Small intestine (tissue), 7 donors: ENCODE data around the gene LPCAT2. TPM values are rescaled to one million over a fixed set of nuclear protein-coding genes. Genes with fewer than 3 reads are reported as not detected.

Experiments
- DNase-seq, 2 donors: peaks; one replicate each; pipeline versions ENCODE4 v3.0.0 to v3.0.0-alpha.2; 2013
- FAIRE-seq: peaks from 2 replicates; lab custom pipeline; 2012; peaks lifted over from hg19 to GRCh38; lab: Jason Lieb, UNC
- H3K27ac ChIP-seq, 3 donors: one replicate each; pipeline ENCODE4 v1.5.1; 2013; ENCODE audit warnings: low read length in 2 of 3, mild to moderate bottlenecking in 2 of 3, control low read depth in 1 of 3, inconsistent platforms in 1 of 3, low read depth in 1 of 3, moderate library complexity in 1 of 3
- H3K27me3 ChIP-seq, 3 donors: one replicate each; pipeline ENCODE4 v1.6.1; 2013; ENCODE audit warnings: low read length in 3 of 3, inconsistent platforms in 1 of 3; ENCODE audit not compliant: control insufficient read depth in 3 of 3, insufficient read depth in 3 of 3
- H3K36me3 ChIP-seq, 3 donors: one replicate each; pipeline ENCODE4 v1.6.1; 2013; ENCODE audit warnings: low read length in 3 of 3, inconsistent platforms in 1 of 3, low read depth in 1 of 3, mild to moderate bottlenecking in 1 of 3, moderate library complexity in 1 of 3; ENCODE audit not compliant: control insufficient read depth in 3 of 3, insufficient read depth in 2 of 3
- H3K4me1 ChIP-seq, 3 donors: one replicate each; pipeline ENCODE4 v1.6.1; 2013; ENCODE audit warnings: low read length in 2 of 3, inconsistent platforms in 1 of 3, low read depth in 1 of 3, mild to moderate bottlenecking in 1 of 3, moderate library complexity in 1 of 3; ENCODE audit not compliant: control insufficient read depth in 3 of 3, insufficient read depth in 2 of 3
- H3K4me3 ChIP-seq, 3 donors: one replicate each; pipeline ENCODE4 v1.5.1; 2013; ENCODE audit warnings: low read length in 3 of 3, control low read depth in 1 of 3, inconsistent platforms in 1 of 3, low read depth in 1 of 3, mild to moderate bottlenecking in 1 of 3, moderate library complexity in 1 of 3
- H3K9me3 ChIP-seq, 2 donors: one replicate each; pipeline ENCODE4 v1.6.1; 2013; ENCODE audit warnings: low read depth in 1 of 2, low read length in 1 of 2; ENCODE audit not compliant: control insufficient read depth in 2 of 2, insufficient read depth in 1 of 2
- WGBS, 3 donors: extraction: QIAGEN DNeasy Blood & Tissue Kit; methylation state at CpG; one replicate each; pipeline ENCODE4 v1.1.7; 2013; 5-methylcytosine and 5-hydroxymethylcytosine counted together
- polyA plus RNA-seq, 4 donors: library from polyadenylated mRNA; stranded (reverse) in 3 of 4; unstranded in 1 of 4; fragments of 200-250 nt in 3 of 4; fragments of 120-200 nt in 1 of 4; gene quantifications; one replicate each; pipeline versions ENCODE4 v1.2.1 to v1.2.3, GENCODE V29; 2013
- donor health status: healthy with polysubstance abuse.
- donor health status: control.
- donor health status: control.
- donor health status: Bipolar disorder and iron deficiency.
- donor health status: healthy.

The LPCAT2 gene
- polyA plus RNA-seq, 4 donors: 1.3 to 8.6 (median 4.9) TPM

GRCh38 chr16:55468352-55468990 lies 40.4 kb upstream of the LPCAT2 start:
- no peak for FAIRE-seq
- H3K9me3 ChIP-seq: no peaks in the 10 kb centered on the region

GRCh38 chr16:55469821-55470532 lies 38.9 kb upstream of the LPCAT2 start:
- WGBS, 3 donors: 80 to 87% (median 84%) methylated on average over 9 of the region's 9 CpGs
- Histone ChIP-seq H3K4me3 (no peak overlapping the region), H3K36me3 (no peaks in the 10 kb centered on the region), H3K9me3 (no peaks in the 10 kb centered on the region), H3K27ac (no peak overlapping the region), H3K4me1 (no peaks in the 10 kb centered on the region), H3K27me3 (no peaks in the 10 kb centered on the region)
- DNase-seq (no peak), FAIRE-seq (no peak)

More at GRCh38 chr16:55468352-55468990, 40.4 kb upstream of the LPCAT2 start:
- no peak for DNase-seq
- 73 to 78% (median 78%) methylated on average over 7 of the region's 7 CpGs for WGBS, 3 donors
- Histone ChIP-seq H3K4me1 (no peaks in the 10 kb centered on the region), H3K4me3 (no peak overlapping the region), H3K27me3 (no peaks in the 10 kb centered on the region), H3K36me3 (no peaks in the 10 kb centered on the region), H3K27ac (no peak overlapping the region)

GRCh38 chr16:55470533-55471371 lies 38.1 kb upstream of the LPCAT2 start:
- Histone ChIP-seq H3K9me3 (no peaks in the 10 kb centered on the region), H3K4me3 (no peak overlapping the region), H3K27ac (no peak overlapping the region), H3K4me1 (no peaks in the 10 kb centered on the region), H3K36me3 (no peaks in the 10 kb centered on the region), H3K27me3 (peaks cover 0 to 2% (median 0%) of the 10 kb centered on the region in 3 donors)
- 43 to 65% (median 61%) methylated on average over 7 of the region's 7 CpGs for WGBS, 3 donors
- FAIRE-seq (no peak), DNase-seq (no peak)

GRCh38 chr16:55471448-55472097 lies 37.3 kb upstream of the LPCAT2 start:
- WGBS, 3 donors: 51 to 69% (median 52%) methylated on average over 4 of the region's 4 CpGs
- no peak overlapping the region for H3K27ac ChIP-seq
- FAIRE-seq: no peak

GRCh38 chr16:55473587-55473986 lies 35.3 kb upstream of the LPCAT2 start:
- no peak for DNase-seq
- H3K4me1 ChIP-seq: no peaks in the 10 kb centered on the region
- WGBS, 3 donors: 93 to 98% (median 94%) methylated on average over 2 of the region's 2 CpGs
- no peaks in the 10 kb centered on the region for H3K36me3 ChIP-seq
- H3K9me3 ChIP-seq: no peaks in the 10 kb centered on the region
- peaks cover under 1 to 13% (median 2%) of the 10 kb centered on the region in 3 donors for H3K27me3 ChIP-seq
- H3K4me3 ChIP-seq: no peak overlapping the region
- no peak overlapping the region for H3K27ac ChIP-seq
- FAIRE-seq: no peak

More at GRCh38 chr16:55471448-55472097, 37.3 kb upstream of the LPCAT2 start:
- no peaks in the 10 kb centered on the region for H3K36me3 ChIP-seq
- H3K27me3 ChIP-seq: peaks cover 0 to 3% (median 0%) of the 10 kb centered on the region in 3 donors
- DNase-seq: no peak
- no peak overlapping the region for H3K4me3 ChIP-seq
- no peaks in the 10 kb centered on the region for H3K4me1 ChIP-seq
- no peaks in the 10 kb centered on the region for H3K9me3 ChIP-seq

GRCh38 chr16:55474821-55475220 lies 34.1 kb upstream of the LPCAT2 start:
- 79 to 90% (median 88%) methylated on average over 3 of the region's 3 CpGs for WGBS, 3 donors
- Histone ChIP-seq H3K4me1 (no peaks in the 10 kb centered on the region), H3K9me3 (no peaks in the 10 kb centered on the region), H3K27me3 (peaks cover 2 to 19% (median 4%) of the 10 kb centered on the region in 3 donors), H3K36me3 (no peaks in the 10 kb centered on the region), H3K27ac (no peak overlapping the region), H3K4me3 (no peak overlapping the region)
- DNase-seq: no peak
- FAIRE-seq: no peak

GRCh38 chr16:55475919-55476318 lies 33.0 kb upstream of the LPCAT2 start:
- FAIRE-seq (no peak), DNase-seq (no peak)
- no peaks in the 10 kb centered on the region for H3K36me3 ChIP-seq
- no peaks in the 10 kb centered on the region for H3K4me1 ChIP-seq
- peaks cover 4 to 24% (median 7%) of the 10 kb centered on the region in 3 donors for H3K27me3 ChIP-seq
- H3K27ac ChIP-seq: peak overlapping the region in 1 of 3 donors; percentile 65
- no peaks in the 10 kb centered on the region for H3K9me3 ChIP-seq
- H3K4me3 ChIP-seq: no peak overlapping the region
- 34 to 47% (median 42%) methylated on average over 5 of the region's 5 CpGs for WGBS, 3 donors
